Adrenal gland (tissue), 5 donors: Measurements from ENCODE around the gene AGFG1.

ENCODE experiments used
- POLR2A ChIP-seq, 2 donors: fragments of 450-650 bp; IDR thresholded peaks; one replicate each; pipeline ENCODE4 v1.6.1; 2017; ENCODE audit warnings: antibody characterized with exemption in 2 of 2, mild to moderate bottlenecking in 2 of 2, moderate library complexity in 1 of 2
- TF ChIP-seq, protein P1 (sequence below), 6 experiments: fragments of 450-650 bp in 4 of 6; fragments of 200-600 bp in 2 of 6; sonication (generic) in 1 of 6; IDR thresholded peaks; 1 replicate in 5 of 6; 2 replicates in 1 of 6; pipeline versions ENCODE4 v1.5.1 to v1.8.0; 2016 to 2021; ENCODE audit warnings: antibody characterized with exemption in 6 of 6, mild to moderate bottlenecking in 2 of 6, moderate library complexity in 1 of 6
- donor health status: DM: no; HTN: no; CAD: no.

DNA sequence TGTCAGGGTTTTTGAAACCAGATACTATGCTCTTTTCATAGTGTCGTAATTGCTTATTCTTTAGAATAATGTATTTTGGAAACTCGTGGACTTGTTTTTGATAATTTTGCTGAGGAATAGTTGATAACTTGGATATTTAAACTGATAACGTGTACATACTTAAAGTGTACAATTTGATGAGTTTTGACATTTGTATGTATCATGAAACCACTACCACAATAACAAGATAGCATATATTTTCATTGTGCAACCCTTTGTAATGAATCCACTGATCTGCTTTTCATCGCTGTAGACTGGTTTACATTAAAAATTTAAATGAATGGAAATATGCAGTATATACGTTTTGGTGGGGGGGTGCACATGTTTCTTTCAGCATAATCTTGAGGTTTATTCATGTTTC is 45.8 kb downstream of the AGFG1 start:
- TF ChIP-seq, protein P1, sequence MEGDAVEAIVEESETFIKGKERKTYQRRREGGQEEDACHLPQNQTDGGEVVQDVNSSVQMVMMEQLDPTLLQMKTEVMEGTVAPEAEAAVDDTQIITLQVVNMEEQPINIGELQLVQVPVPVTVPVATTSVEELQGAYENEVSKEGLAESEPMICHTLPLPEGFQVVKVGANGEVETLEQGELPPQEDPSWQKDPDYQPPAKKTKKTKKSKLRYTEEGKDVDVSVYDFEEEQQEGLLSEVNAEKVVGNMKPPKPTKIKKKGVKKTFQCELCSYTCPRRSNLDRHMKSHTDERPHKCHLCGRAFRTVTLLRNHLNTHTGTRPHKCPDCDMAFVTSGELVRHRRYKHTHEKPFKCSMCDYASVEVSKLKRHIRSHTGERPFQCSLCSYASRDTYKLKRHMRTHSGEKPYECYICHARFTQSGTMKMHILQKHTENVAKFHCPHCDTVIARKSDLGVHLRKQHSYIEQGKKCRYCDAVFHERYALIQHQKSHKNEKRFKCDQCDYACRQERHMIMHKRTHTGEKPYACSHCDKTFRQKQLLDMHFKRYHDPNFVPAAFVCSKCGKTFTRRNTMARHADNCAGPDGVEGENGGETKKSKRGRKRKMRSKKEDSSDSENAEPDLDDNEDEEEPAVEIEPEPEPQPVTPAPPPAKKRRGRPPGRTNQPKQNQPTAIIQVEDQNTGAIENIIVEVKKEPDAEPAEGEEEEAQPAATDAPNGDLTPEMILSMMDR (IDR thresholded peaks at IDR 0.05) = no peak
- no peak for TF ChIP-seq POLR2A (IDR thresholded peaks at IDR 0.05)
